Measurements from ENCODE around the gene NTSR2. TPM values are rescaled to one million over a fixed set of nuclear protein-coding genes. Genes with fewer than 3 reads are reported as not detected.

The NTSR2 gene
- total RNA-seq, 2 donors from 2014 or later, result not detected

- Histone ChIP-seq H3K27ac (no peak overlapping the region), H3K4me3 (no peak overlapping the region), H3K9ac (ENCODE audit: low read depth in 2 of 2, low read length in 2 of 2) (no peak overlapping the region), H3K9me3 (no peaks in the 10 kb centered on the region), H3K27me3 (no peaks in the 10 kb centered on the region), H3K36me3 (no peaks in the 10 kb centered on the region), H3K4me1 (no peaks in the 10 kb centered on the region)
- no peak for DNase-seq
- intact Hi-C loops (cut with DNase I), result no loop called here
- TF ChIP-seq CTCF (IDR thresholded peaks at IDR 0.05), result no peak
Observed at GRCh38 chr2:11630855-11631254, 39.1 kb downstream of the NTSR2 start.

DNA sequence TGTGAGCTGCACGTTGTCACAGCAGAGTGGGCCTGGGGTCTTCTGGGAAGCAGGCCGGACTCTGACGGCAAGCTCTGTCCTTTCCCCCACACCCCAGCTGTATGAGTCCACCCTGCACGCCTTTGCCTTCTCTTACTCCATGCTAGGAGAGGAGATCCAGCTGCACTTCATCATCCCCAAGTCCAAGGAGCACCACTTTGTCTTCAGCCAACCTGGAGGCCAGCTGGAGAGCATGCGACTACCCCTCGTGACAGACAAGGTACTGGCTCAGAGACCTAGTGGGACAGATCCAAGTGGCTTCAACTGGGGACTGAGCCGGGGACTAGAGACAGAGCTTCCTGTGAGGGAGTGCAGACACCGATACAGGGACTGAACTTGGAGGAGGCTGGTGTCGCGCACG is 40.1 kb downstream of the NTSR2 start:
- no peak for DNase-seq
- no peak overlapping the region for H3K9ac ChIP-seq (ENCODE audit: low read depth in 2 of 2, low read length in 2 of 2)

DNA sequence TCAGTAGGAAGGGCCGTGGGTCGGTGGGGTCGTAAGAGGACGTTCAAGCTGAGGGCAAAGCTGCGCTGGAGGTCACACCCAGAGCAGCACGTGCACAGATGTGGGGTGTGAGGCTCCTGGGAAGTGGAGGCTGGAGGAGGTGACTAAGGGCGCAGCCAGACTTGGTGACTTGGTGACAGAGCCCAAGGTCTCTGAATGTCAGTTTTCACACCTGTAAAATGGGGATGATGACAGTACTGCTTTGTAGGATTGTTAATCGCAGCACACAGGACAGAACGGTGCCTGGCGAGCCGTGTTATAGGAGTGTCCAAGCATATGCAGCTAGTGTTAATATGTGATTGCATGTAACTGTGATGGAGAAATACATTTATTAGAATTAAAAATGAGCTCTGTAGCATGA is 40.8 kb downstream of the NTSR2 start:
- Histone ChIP-seq H3K27ac (no peak overlapping the region), H3K36me3 (no peaks in the 10 kb centered on the region), H3K9ac (ENCODE audit: low read depth in 2 of 2, low read length in 2 of 2) (no peak overlapping the region), H3K4me1 (no peaks in the 10 kb centered on the region), H3K27me3 (no peaks in the 10 kb centered on the region), H3K9me3 (no peaks in the 10 kb centered on the region), H3K4me3 (no peak overlapping the region)
- DNase-seq, result no peak
- intact Hi-C loops (cut with DNase I), result no loop called here
- TF ChIP-seq CTCF (IDR thresholded peaks at IDR 0.05), result no peak

More for the DNA sequence above, 40.1 kb downstream of the NTSR2 start:
- Histone ChIP-seq H3K4me3 (no peak overlapping the region), H3K9me3 (no peaks in the 10 kb centered on the region), H3K36me3 (no peaks in the 10 kb centered on the region), H3K27me3 (no peaks in the 10 kb centered on the region), H3K27ac (no peak overlapping the region), H3K4me1 (no peaks in the 10 kb centered on the region)
- intact Hi-C loops (cut with DNase I), result no loop called here
- TF ChIP-seq CTCF (IDR thresholded peaks at IDR 0.05), result no peak

DNA sequence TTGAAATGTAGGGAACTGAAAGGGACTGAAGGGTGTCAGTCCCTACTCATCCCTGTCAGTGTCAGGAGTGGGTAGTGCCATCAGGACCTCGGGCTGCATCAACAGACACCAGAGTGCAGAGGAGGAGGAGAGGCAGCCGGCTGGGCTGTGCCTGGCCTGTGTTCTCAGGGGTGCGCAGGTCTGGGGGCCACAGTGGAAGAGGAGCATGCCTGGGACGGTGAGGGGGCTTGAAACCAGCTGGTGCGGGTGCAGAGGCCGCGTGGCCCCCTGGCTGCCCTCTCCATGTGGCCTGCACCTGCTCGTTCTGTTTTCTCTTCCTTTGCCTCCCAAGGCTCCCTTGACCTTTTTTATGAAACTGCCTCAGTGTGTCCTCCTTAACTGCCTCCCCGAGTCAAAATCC is 41.3 kb downstream of the NTSR2 start:
- no peak for TF ChIP-seq CTCF (IDR thresholded peaks at IDR 0.05)
- no peak for DNase-seq
- H3K9me3 ChIP-seq, result no peaks in the 10 kb centered on the region
- H3K27me3 ChIP-seq, result no peaks in the 10 kb centered on the region
- no peaks in the 10 kb centered on the region for H3K36me3 ChIP-seq
- H3K9ac ChIP-seq (ENCODE audit: low read depth in 2 of 2, low read length in 2 of 2), result no peak overlapping the region
- no peak overlapping the region for H3K27ac ChIP-seq
- H3K4me3 ChIP-seq, result no peak overlapping the region
- intact Hi-C loops (cut with DNase I), result no loop called here
- no peaks in the 10 kb centered on the region for H3K4me1 ChIP-seq

DNA sequence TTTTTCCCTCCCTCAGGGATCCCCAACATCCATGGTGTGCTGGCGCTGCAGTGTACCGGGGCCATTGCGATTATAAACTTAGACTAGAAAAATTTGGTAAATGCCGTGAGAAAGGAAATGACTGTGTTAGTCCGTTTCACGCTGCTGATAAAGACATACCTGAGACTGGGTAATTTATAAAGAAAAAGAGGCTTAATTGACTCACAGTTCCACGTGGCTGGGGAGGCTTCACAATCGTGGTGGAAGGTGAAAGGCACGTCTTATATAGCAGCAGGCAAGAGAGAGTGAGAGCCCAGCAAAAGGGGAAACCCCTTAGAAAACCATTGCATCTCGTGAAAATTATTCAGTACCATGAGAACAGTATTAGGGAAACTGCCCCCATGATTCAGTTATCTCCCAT is 44.3 kb downstream of the NTSR2 start:
- intact Hi-C loops (cut with DNase I), result no loop called here
- Histone ChIP-seq H3K27me3 (no peaks in the 10 kb centered on the region), H3K36me3 (no peaks in the 10 kb centered on the region), H3K4me1 (no peaks in the 10 kb centered on the region), H3K27ac (no peak overlapping the region), H3K9ac (ENCODE audit: low read depth in 2 of 2, low read length in 2 of 2) (no peak overlapping the region), H3K4me3 (no peak overlapping the region), H3K9me3 (no peaks in the 10 kb centered on the region)
- DNase-seq, result no peak
- no peak for TF ChIP-seq CTCF (IDR thresholded peaks at IDR 0.05)

DNA sequence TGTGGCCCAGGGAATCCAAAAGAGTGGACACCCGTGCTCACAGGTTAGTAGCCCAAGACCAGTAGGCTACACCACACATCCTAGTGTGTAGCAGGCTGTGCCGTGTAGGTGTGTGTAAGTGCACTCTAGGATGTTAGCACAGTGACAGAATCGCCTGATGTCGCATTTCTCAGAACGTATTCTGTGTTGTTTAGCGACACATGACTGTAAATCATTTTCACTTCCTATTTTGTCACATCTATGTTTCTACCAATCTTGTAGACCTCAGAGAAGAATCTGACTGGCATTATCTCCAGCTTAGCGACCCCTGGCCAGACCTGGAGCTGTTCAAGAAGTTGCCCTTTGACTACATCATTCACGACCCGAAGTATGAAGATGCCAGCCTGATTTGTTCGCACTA is 45.1 kb downstream of the NTSR2 start:
- intact Hi-C loops (cut with DNase I), result no loop called here
- no peaks in the 10 kb centered on the region for H3K36me3 ChIP-seq
- DNase-seq, result no peak

More for the DNA sequence above, 45.1 kb downstream of the NTSR2 start:
- no peak for TF ChIP-seq CTCF (IDR thresholded peaks at IDR 0.05)
- Histone ChIP-seq H3K4me3 (no peak overlapping the region), H3K9ac (ENCODE audit: low read depth in 2 of 2, low read length in 2 of 2) (no peak overlapping the region), H3K9me3 (no peaks in the 10 kb centered on the region), H3K27me3 (no peaks in the 10 kb centered on the region), H3K27ac (no peak overlapping the region), H3K4me1 (no peaks in the 10 kb centered on the region)
